Measurements from ENCODE around the gene TBC1D22A. TPM values are rescaled to one million over a fixed set of nuclear protein-coding genes. Genes with fewer than 3 reads are reported as not detected.

TBC1D22A gene
- total and polyA plus RNA-seq, 9 of the 15 experiments (the other 6 are each of a cell fraction or from before 2014, with no cell fraction given): 0.20 to 11.5 (median 5.2) TPM

DNA sequence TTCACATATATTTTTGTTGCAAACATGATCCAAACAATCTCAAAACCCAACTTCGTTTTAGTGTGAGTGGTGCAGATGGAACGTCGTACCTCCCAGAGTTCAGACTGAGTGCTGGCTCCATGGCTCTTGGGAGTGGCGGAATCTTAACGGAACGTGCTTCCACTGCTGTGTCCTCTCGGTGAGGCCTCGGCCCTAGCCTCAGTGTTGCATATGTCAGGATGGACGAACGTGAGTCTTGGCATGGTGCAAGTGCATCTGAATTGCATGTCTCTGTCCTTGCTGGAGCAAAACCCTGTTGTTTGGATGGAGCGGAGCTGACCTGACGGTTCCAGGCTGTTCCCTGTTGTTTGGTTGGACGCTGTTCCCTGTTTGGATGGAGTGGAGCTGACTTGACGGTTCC is 306.8 kb downstream of the TBC1D22A start:
- Histone ChIP-seq H2AFZ (ENCODE audit: low read depth, low read length) (no peak overlapping the region), H3K36me3 (ENCODE audit: control insufficient read depth, insufficient read depth, low read length) (no peaks in the 10 kb centered on the region), H3K4me1 (replicated peaks in 1 of 2; ENCODE audit: control insufficient read depth in 2 of 2, insufficient read depth in 2 of 2, low read length in 2 of 2) (no peaks in the 10 kb centered on the region), H3K79me2 (ENCODE audit: control insufficient read depth, insufficient read depth, low read length) (no peaks in the 10 kb centered on the region), H3K4me2 (ENCODE audit: insufficient read depth, low read length) (no peak overlapping the region), H3K27ac (ENCODE audit: extremely low read depth, low read depth, low read length) (no peak overlapping the region), H3K9ac (ENCODE audit: insufficient read depth in 1 of 2, low read depth in 2 of 2, low read length in 2 of 2) (no peak overlapping the region), H4K20me1 (replicated peaks; ENCODE audit: control insufficient read depth, insufficient read depth, low read length) (no peaks in the 10 kb centered on the region; the same call in 1 of the 2 replicates), H3K9me3 (replicated peaks; ENCODE audit: control insufficient read depth, insufficient read depth, low read depth, low read length) (no peaks in the 10 kb centered on the region), H3K9me1 (ENCODE audit: control insufficient read depth, insufficient read depth, low read length) (no peaks in the 10 kb centered on the region), H3K4me3 (no peak overlapping the region), H3K27me3 (ENCODE audit: control insufficient read depth in 2 of 2, insufficient read depth in 2 of 2, low read length in 2 of 2) (no peaks in the 10 kb centered on the region)
- no TSS peak for BruUV-seq (replicated peaks)
- 52% methylated on average over 8 of the region's 14 CpGs for WGBS (ENCODE audit: insufficient coverage, low coverage, missing lambda C conversion rate)
- ChIA-PET POLR2A (no interaction called here), CTCF (ENCODE audit: low intra/inter-chr PET ratio) (no interaction called here)
- FAIRE-seq (no peak), DNase-seq (ENCODE audit: extremely low read depth in 1 of 4, low spot score in 3 of 4) (no peak), ATAC-seq (no peak)
- in situ Hi-C loops (cut with MboI) (no loop called here), intact Hi-C loops (cut with micrococcal nuclease) (no loop called here)
- TF ChIP-seq, protein P1, sequence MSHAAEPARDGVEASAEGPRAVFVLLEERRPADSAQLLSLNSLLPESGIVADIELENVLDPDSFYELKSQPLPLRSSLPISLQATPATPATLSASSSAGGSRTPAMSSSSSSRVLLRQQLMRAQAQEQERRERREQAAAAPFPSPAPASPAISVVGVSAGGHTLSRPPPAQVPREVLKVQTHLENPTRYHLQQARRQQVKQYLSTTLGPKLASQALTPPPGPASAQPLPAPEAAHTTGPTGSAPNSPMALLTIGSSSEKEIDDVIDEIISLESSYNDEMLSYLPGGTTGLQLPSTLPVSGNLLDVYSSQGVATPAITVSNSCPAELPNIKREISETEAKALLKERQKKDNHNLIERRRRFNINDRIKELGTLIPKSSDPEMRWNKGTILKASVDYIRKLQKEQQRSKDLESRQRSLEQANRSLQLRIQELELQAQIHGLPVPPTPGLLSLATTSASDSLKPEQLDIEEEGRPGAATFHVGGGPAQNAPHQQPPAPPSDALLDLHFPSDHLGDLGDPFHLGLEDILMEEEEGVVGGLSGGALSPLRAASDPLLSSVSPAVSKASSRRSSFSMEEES (CRISPR knock-in tag; IDR thresholded peaks at IDR 0.05): no peak
- TF ChIP-seq, protein P2, sequence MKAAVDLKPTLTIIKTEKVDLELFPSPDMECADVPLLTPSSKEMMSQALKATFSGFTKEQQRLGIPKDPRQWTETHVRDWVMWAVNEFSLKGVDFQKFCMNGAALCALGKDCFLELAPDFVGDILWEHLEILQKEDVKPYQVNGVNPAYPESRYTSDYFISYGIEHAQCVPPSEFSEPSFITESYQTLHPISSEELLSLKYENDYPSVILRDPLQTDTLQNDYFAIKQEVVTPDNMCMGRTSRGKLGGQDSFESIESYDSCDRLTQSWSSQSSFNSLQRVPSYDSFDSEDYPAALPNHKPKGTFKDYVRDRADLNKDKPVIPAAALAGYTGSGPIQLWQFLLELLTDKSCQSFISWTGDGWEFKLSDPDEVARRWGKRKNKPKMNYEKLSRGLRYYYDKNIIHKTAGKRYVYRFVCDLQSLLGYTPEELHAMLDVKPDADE (conservative IDR thresholded peaks at IDR 0.05; ENCODE audit: control insufficient read depth, low read depth, low read length): no peak
- TF ChIP-seq, protein P3, sequence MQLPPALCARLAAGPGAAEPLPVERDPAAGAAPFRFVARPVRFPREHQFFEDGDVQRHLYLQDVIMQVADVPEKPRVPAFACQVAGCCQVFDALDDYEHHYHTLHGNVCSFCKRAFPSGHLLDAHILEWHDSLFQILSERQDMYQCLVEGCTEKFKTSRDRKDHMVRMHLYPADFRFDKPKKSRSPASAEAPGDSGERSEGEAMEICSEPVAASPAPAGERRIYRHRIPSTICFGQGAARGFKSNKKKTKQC (CRISPR knock-in tag; IDR thresholded peaks at IDR 0.05): no peak
- TF ChIP-seq NCOA4 (IDR thresholded peaks at IDR 0.05; ENCODE audit: partially characterized antibody) (no peak), ZFP30 (CRISPR knock-in tag; IDR thresholded peaks at IDR 0.05; ENCODE audit: borderline replicate concordance) (no peak), ZBTB17 (CRISPR knock-in tag; IDR thresholded peaks at IDR 0.05) (no peak), GABPB2 (CRISPR knock-in tag; conservative IDR thresholded peaks at IDR 0.05) (no peak), NFIC (IDR thresholded peaks at IDR 0.05) (no peak), GABPB1 (CRISPR knock-in tag; IDR thresholded peaks at IDR 0.05) (no peak)
- TF ChIP-seq, protein P4, sequence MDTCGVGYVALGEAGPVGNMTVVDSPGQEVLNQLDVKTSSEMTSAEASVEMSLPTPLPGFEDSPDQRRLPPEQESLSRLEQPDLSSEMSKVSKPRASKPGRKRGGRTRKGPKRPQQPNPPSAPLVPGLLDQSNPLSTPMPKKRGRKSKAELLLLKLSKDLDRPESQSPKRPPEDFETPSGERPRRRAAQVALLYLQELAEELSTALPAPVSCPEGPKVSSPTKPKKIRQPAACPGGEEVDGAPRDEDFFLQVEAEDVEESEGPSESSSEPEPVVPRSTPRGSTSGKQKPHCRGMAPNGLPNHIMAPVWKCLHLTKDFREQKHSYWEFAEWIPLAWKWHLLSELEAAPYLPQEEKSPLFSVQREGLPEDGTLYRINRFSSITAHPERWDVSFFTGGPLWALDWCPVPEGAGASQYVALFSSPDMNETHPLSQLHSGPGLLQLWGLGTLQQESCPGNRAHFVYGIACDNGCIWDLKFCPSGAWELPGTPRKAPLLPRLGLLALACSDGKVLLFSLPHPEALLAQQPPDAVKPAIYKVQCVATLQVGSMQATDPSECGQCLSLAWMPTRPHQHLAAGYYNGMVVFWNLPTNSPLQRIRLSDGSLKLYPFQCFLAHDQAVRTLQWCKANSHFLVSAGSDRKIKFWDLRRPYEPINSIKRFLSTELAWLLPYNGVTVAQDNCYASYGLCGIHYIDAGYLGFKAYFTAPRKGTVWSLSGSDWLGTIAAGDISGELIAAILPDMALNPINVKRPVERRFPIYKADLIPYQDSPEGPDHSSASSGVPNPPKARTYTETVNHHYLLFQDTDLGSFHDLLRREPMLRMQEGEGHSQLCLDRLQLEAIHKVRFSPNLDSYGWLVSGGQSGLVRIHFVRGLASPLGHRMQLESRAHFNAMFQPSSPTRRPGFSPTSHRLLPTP (IDR thresholded peaks at IDR 0.05; ENCODE audit: borderline replicate concordance, extremely low read depth, insufficient read length): no peak
- TF ChIP-seq, protein P5, sequence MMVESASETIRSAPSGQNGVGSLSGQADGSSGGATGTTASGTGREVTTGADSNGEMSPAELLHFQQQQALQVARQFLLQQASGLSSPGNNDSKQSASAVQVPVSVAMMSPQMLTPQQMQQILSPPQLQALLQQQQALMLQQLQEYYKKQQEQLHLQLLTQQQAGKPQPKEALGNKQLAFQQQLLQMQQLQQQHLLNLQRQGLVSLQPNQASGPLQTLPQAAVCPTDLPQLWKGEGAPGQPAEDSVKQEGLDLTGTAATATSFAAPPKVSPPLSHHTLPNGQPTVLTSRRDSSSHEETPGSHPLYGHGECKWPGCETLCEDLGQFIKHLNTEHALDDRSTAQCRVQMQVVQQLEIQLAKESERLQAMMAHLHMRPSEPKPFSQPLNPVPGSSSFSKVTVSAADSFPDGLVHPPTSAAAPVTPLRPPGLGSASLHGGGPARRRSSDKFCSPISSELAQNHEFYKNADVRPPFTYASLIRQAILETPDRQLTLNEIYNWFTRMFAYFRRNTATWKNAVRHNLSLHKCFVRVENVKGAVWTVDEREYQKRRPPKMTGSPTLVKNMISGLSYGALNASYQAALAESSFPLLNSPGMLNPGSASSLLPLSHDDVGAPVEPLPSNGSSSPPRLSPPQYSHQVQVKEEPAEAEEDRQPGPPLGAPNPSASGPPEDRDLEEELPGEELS (CRISPR knock-in tag; IDR thresholded peaks at IDR 0.05; ENCODE audit: borderline replicate concordance): no peak

Measured in K562 (cell line).